Suprapubic skin (tissue), 4 donors: ENCODE data around the gene KNL1. TPM values are rescaled to one million over a fixed set of nuclear protein-coding genes. Genes with fewer than 3 reads are reported as not detected.

Source experiments
- DNase-seq, 2 donors: peaks; one replicate each; pipeline ENCODE4 v3.0.0-alpha.2; 2019; ENCODE audit warnings: low spot score in 2 of 2
- H3K27ac ChIP-seq: fragments of 200-600 bp; sonication (generic); one replicate; pipeline ENCODE4 v1.5.1; 2019
- H3K27me3 ChIP-seq: fragments of 200-600 bp; sonication (generic); one replicate; pipeline ENCODE4 v1.5.1; 2019
- H3K36me3 ChIP-seq: fragments of 200-600 bp; sonication (generic); one replicate; pipeline ENCODE4 v1.5.1; 2019
- H3K4me1 ChIP-seq: fragments of 200-600 bp; sonication (generic); one replicate; pipeline ENCODE4 v1.5.1; 2019
- H3K4me3 ChIP-seq: fragments of 200-600 bp; sonication (generic); one replicate; pipeline ENCODE4 v1.5.1; 2019; ENCODE audit warnings: mild to moderate bottlenecking
- H3K9me3 ChIP-seq: fragments of 200-600 bp; sonication (generic); one replicate; pipeline ENCODE4 v1.5.1; 2019
- EP300 ChIP-seq: sonication (generic); formaldehyde crosslinking; IDR thresholded peaks from one replicate; pipeline ENCODE4 v1.6.1; 2017; ENCODE audit warnings: antibody characterized with exemption
- POLR2A ChIP-seq, 2 donors: fragments of 450-650 bp; IDR thresholded peaks; one replicate each; pipeline ENCODE4 v1.6.1; 2017; ENCODE audit warnings: antibody characterized with exemption in 2 of 2, mild to moderate bottlenecking in 2 of 2, moderate library complexity in 2 of 2
- POLR2AphosphoS5 ChIP-seq, 3 donors: sonication (generic); formaldehyde crosslinking; IDR thresholded peaks; one replicate each; pipeline ENCODE4 v1.6.1; 2017; ENCODE audit warnings: antibody characterized with exemption in 3 of 3
- WGBS: methylation state at CpG from one replicate; pipeline ENCODE4 v1.1.5; 2018; 5-methylcytosine and 5-hydroxymethylcytosine counted together
- total RNA-seq, 4 donors: library from RNA; depleted of rRNA; stranded (reverse); fragments of >200 nt; gene quantifications; one replicate each; pipeline ENCODE4 v1.1.0, GENCODE V29; 2016
- TF ChIP-seq, protein P1 (sequence below), 2 donors: fragments of 200-600 bp in 1 of 2; fragments of 450-650 bp in 1 of 2; sonication (generic) in 1 of 2; IDR thresholded peaks; one replicate each; pipeline ENCODE4 v1.5.1; 2016 to 2019; ENCODE audit warnings: antibody characterized with exemption in 2 of 2, mild to moderate bottlenecking in 1 of 2, moderate library complexity in 1 of 2

KNL1 gene
- total RNA-seq, 4 donors from 2014 or later = 2.5 to 4.9 (median 3.1) TPM

DNA sequence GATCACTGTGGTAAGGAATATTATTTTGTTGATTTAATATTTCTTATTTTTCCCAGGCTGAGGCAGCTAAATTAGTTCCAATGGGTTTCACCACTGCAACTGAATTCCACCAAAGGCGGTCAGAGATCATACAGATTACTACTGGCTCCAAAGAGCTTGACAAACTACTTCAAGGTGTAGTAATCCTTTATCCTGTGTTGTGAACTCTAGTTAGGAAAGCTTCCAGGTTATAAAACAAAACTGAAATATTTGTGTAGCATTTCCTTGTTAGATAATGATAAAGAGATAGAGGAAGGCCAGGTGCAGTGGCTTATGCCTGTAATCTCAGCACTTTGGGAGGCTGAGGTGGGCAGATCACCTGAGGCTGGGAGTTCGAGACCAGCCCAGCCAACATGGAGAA is 112.1 kb downstream of the KNL1 start:
- Histone ChIP-seq H3K9me3 (no peaks in the 10 kb centered on the region), H3K27ac (no peak overlapping the region), H3K4me1 (no peaks in the 10 kb centered on the region), H3K36me3 (no peaks in the 10 kb centered on the region), H3K4me3 (no peak overlapping the region), H3K27me3 (no peaks in the 10 kb centered on the region)
- WGBS = 85% methylated on average over 2 of the region's 2 CpGs
- no peak for DNase-seq
- TF ChIP-seq, protein P1, sequence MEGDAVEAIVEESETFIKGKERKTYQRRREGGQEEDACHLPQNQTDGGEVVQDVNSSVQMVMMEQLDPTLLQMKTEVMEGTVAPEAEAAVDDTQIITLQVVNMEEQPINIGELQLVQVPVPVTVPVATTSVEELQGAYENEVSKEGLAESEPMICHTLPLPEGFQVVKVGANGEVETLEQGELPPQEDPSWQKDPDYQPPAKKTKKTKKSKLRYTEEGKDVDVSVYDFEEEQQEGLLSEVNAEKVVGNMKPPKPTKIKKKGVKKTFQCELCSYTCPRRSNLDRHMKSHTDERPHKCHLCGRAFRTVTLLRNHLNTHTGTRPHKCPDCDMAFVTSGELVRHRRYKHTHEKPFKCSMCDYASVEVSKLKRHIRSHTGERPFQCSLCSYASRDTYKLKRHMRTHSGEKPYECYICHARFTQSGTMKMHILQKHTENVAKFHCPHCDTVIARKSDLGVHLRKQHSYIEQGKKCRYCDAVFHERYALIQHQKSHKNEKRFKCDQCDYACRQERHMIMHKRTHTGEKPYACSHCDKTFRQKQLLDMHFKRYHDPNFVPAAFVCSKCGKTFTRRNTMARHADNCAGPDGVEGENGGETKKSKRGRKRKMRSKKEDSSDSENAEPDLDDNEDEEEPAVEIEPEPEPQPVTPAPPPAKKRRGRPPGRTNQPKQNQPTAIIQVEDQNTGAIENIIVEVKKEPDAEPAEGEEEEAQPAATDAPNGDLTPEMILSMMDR (IDR thresholded peaks at IDR 0.05) = no peak
- TF ChIP-seq POLR2AphosphoS5 (IDR thresholded peaks at IDR 0.05) = no peak
- TF ChIP-seq EP300 = no peak
- no peak for TF ChIP-seq POLR2A (IDR thresholded peaks at IDR 0.05)

Other genes starting within 250 kb of the KNL1 start
- gene PHGR1, start 243.2 kb upstream of the KNL1 start, total RNA-seq = not detected
- gene DISP2, start 236.0 kb upstream of the KNL1 start, total RNA-seq = under 1 TPM in 3 of 4 donors, not detected in 1; 0.04 to 0.21 (median 0.05) TPM
- gene KNSTRN, start 211.5 kb upstream of the KNL1 start, total RNA-seq = 10 to 100 TPM; 13.5 to 24.3 (median 18.9) TPM
- gene IVD, start 188.5 kb upstream of the KNL1 start, total RNA-seq = 10 to 100 TPM in 2 of 4 donors, 1 to 10 TPM in 2; 7.7 to 18.3 (median 13.3) TPM
- gene BAHD1, start 153.3 kb upstream of the KNL1 start, total RNA-seq = 10 to 100 TPM; 16.8 to 24.6 (median 19.2) TPM
- 10 to 100 TPM in 1 of 4 donors, 1 to 10 TPM in 3; 6.9 to 13.6 (median 8.3) TPM for gene CHST14, start 123.3 kb upstream of the KNL1 start, total RNA-seq
- gene CCDC32, start 29.2 kb upstream of the KNL1 start, total RNA-seq = 10 to 100 TPM; 13.4 to 27.6 (median 19.6) TPM
- gene RPUSD2, start 24.9 kb upstream of the KNL1 start, total RNA-seq = 10 to 100 TPM in 3 of 4 donors, 1 to 10 TPM in 1; 8.1 to 14.0 (median 12.1) TPM
- gene RAD51, start 100.9 kb downstream of the KNL1 start, total RNA-seq = 1 to 10 TPM in 2 of 4 donors, under 1 TPM in 2; 0.64 to 2.2 (median 1.1) TPM
- 10 to 100 TPM; 25.4 to 44.8 (median 35.6) TPM for gene RMDN3, start 161.0 kb downstream of the KNL1 start, total RNA-seq
- 10 to 100 TPM; 39.4 to 70.3 (median 56.2) TPM for gene GCHFR, start 169.8 kb downstream of the KNL1 start, total RNA-seq
- gene C15orf62, start 175.7 kb downstream of the KNL1 start, total RNA-seq = 10 to 100 TPM in 3 of 4 donors, 1 to 10 TPM in 1; 6.8 to 25.2 (median 19.6) TPM
- gene ZFYVE19, start 212.8 kb downstream of the KNL1 start, total RNA-seq = 10 to 100 TPM; 33.3 to 57.1 (median 37.9) TPM
- gene DNAJC17, start 213.2 kb downstream of the KNL1 start, total RNA-seq = 10 to 100 TPM; 20.4 to 40.2 (median 30.3) TPM
- not detected for gene PPP1R14D, start 234.5 kb downstream of the KNL1 start, total RNA-seq
- gene SPINT1, start 249.8 kb downstream of the KNL1 start, total RNA-seq = 100 to 1,000 TPM; 303 to 430 (median 372) TPM